IMR-90 (cell line): ENCODE results near the gene POLR3A. TPM values are rescaled to one million over a fixed set of nuclear protein-coding genes. Genes with fewer than 3 reads are reported as not detected.

ENCODE experiments used
- ATAC-seq: fragments of 200-7000 bp; cut with Tn5 transposase; 2 replicates; pipeline ENCODE4 v1.9.1; 2020; ENCODE audit warnings: low read depth, mild to moderate bottlenecking, moderate library complexity
- BruUV-seq: library from RNA; stranded (reverse); fragments of 400-500 nt; replicated peaks from 2 replicates; lab custom pipeline; 2021; lab: Mats Ljungman, UMichigan
- CTCF ChIA-PET: fragments of 300-600 bp; formaldehyde crosslinking; extraction: SDS; loops from one replicate; lab custom pipeline; 2021; ENCODE audit warnings: antibody characterized with exemption; lab: Yijun Ruan, JAX
- POLR2A ChIA-PET: fragments of 300-600 bp; sonication (Branson Sonifier 250); formaldehyde crosslinking; loops from one replicate; lab custom pipeline; 2022; ENCODE audit warnings: antibody characterized with exemption; ENCODE audit not compliant: unreplicated experiment; lab: Charles Lee
- DNase-seq: peaks from one replicate; pipeline ENCODE4 v3.0.0; 2013
- H2AFZ ChIP-seq: replicated peaks from 2 replicates; pipeline ENCODE3; 2013; ENCODE audit warnings: low read length, mild to moderate bottlenecking; ENCODE audit not compliant: poor library complexity
- H2AK5ac ChIP-seq: 2 replicates; pipeline ENCODE4 v1.6.1; 2013; ENCODE audit warnings: low read depth, low read length, inconsistent platforms
- H2AK9ac ChIP-seq: replicated peaks from 2 replicates; pipeline ENCODE3; 2013; ENCODE audit warnings: mild to moderate bottlenecking, low read depth, low read length, moderate library complexity; ENCODE audit not compliant: poor library complexity
- H2BK120ac ChIP-seq: 2 replicates; pipeline ENCODE4 v1.6.1; 2013; ENCODE audit warnings: low read depth, low read length, inconsistent platforms
- H2BK15ac ChIP-seq: 3 replicates; pipeline ENCODE4 v1.6.1; 2013; ENCODE audit warnings: low read depth, low read length, inconsistent platforms
- H2BK20ac ChIP-seq: 2 replicates; pipeline ENCODE4 v1.6.1; 2013; ENCODE audit warnings: low read depth, mild to moderate bottlenecking, inconsistent platforms, low read length, moderate library complexity
- H2BK5ac ChIP-seq: 2 replicates; pipeline ENCODE4 v1.6.1; 2013; ENCODE audit warnings: mild to moderate bottlenecking, low read depth, low read length, inconsistent platforms; ENCODE audit not compliant: poor library complexity, severe bottlenecking
- H3K14ac ChIP-seq: replicated peaks from 2 replicates; pipeline ENCODE4 v1.6.1; 2013; ENCODE audit warnings: low read depth, low read length, inconsistent platforms
- H3K18ac ChIP-seq: 2 replicates; pipeline ENCODE4 v1.6.1; 2013; ENCODE audit warnings: low read depth, low read length, control low read depth
- H3K23ac ChIP-seq: 2 replicates; pipeline ENCODE4 v1.6.1; 2013; ENCODE audit warnings: low read depth, low read length, inconsistent platforms
- H3K27ac ChIP-seq: 2 replicates; pipeline ENCODE4 v1.5.1; 2013; ENCODE audit warnings: mild to moderate bottlenecking, control low read depth, low read length; ENCODE audit not compliant: insufficient read depth
- H3K27me3 ChIP-seq: 2 replicates; pipeline ENCODE4 v1.6.1; 2013; ENCODE audit warnings: low read length; ENCODE audit not compliant: control insufficient read depth, insufficient read depth
- H3K36me3 ChIP-seq: 2 replicates; pipeline ENCODE4 v1.6.1; 2013; ENCODE audit warnings: low read length, mixed read lengths; ENCODE audit not compliant: control insufficient read depth, insufficient read depth
- H3K4ac ChIP-seq: 2 replicates; pipeline ENCODE4 v1.6.1; 2013; ENCODE audit warnings: low read depth, low read length, inconsistent platforms
- H3K4me1 ChIP-seq: 2 replicates; pipeline ENCODE4 v1.6.1; 2013; ENCODE audit warnings: low read length, mixed read lengths; ENCODE audit not compliant: control insufficient read depth, insufficient read depth
- H3K4me2 ChIP-seq: 2 replicates; pipeline ENCODE4 v1.6.1; 2013; ENCODE audit warnings: low read depth, mild to moderate bottlenecking, control low read depth, low read length, moderate library complexity
- H3K4me3 ChIP-seq: 2 replicates; pipeline ENCODE4 v1.5.1; 2013; ENCODE audit warnings: low read depth, mild to moderate bottlenecking, control low read depth, low read length, moderate library complexity; ENCODE audit not compliant: insufficient read depth
- H3K56ac ChIP-seq: 2 replicates; pipeline ENCODE4 v1.6.1; 2013; ENCODE audit warnings: low read length, inconsistent platforms; ENCODE audit not compliant: insufficient read depth; ENCODE audit errors: extremely low read depth
- H3K79me1 ChIP-seq, 2 experiments: 2 replicates each; pipeline ENCODE4 v1.6.1; 2013; ENCODE audit warnings: low read length in 2 of 2, inconsistent platforms in 1 of 2, low read depth in 1 of 2
- H3K9ac ChIP-seq: 2 replicates; pipeline ENCODE4 v1.6.1; 2013; ENCODE audit warnings: low read depth, low read length, control low read depth
- H3K9me1 ChIP-seq: 2 replicates; pipeline ENCODE4 v1.6.1; 2013; ENCODE audit warnings: low read length, inconsistent platforms; ENCODE audit not compliant: insufficient read depth
- H3K9me3 ChIP-seq: 2 replicates; pipeline ENCODE4 v1.6.1; 2013; ENCODE audit warnings: low read length; ENCODE audit not compliant: control insufficient read depth, insufficient read depth
- H4K20me1 ChIP-seq: 2 replicates; pipeline ENCODE4 v1.6.1; 2013; ENCODE audit warnings: low read length, inconsistent platforms; ENCODE audit not compliant: insufficient read depth
- H4K5ac ChIP-seq: 2 replicates; pipeline ENCODE4 v1.6.1; 2013; ENCODE audit warnings: mild to moderate bottlenecking, low read depth, low read length, control low read depth
- H4K8ac ChIP-seq, 2 experiments: 2 replicates each; pipeline ENCODE4 v1.6.1; 2013; ENCODE audit warnings: low read depth in 2 of 2, low read length in 2 of 2, control low read depth in 1 of 2, inconsistent platforms in 1 of 2
- H4K91ac ChIP-seq: 2 replicates; pipeline ENCODE4 v1.6.1; 2013; ENCODE audit warnings: low read depth, low read length, inconsistent platforms; ENCODE audit not compliant: insufficient read depth
- BHLHE40 ChIP-seq: fragments of 150-350 bp; IDR thresholded peaks from 2 replicates; pipeline ENCODE4 v1.6.1; 2016; ENCODE audit warnings: mild to moderate bottlenecking, low read depth, low read length
- CEBPB ChIP-seq: IDR thresholded peaks from 2 replicates; pipeline ENCODE4 v1.6.1; 2012; ENCODE audit warnings: low read depth, low read length, improper control_type of control experiment
- CHD1 ChIP-seq: IDR thresholded peaks from 2 replicates; pipeline ENCODE4 v1.6.1; 2012; ENCODE audit warnings: low read depth, low read length, improper control_type of control experiment
- CTCF ChIP-seq: conservative IDR thresholded peaks from 2 replicates; pipeline ENCODE4 v1.5.1; 2012; ENCODE audit warnings: mild to moderate bottlenecking, low read depth, low read length, improper control_type of control experiment
- ELK1 ChIP-seq: fragments of 150-350 bp; IDR thresholded peaks from 2 replicates; pipeline ENCODE4 v1.6.1; 2016; ENCODE audit warnings: low read depth, mild to moderate bottlenecking, low read length, moderate library complexity, borderline replicate concordance
- FOS ChIP-seq: fragments of 150-350 bp; IDR thresholded peaks from 2 replicates; pipeline ENCODE4 v1.6.1; 2016; ENCODE audit warnings: low read depth, low read length
- MAFK ChIP-seq: IDR thresholded peaks from 2 replicates; pipeline ENCODE4 v1.6.1; 2012; ENCODE audit warnings: low read depth, low read length, improper control_type of control experiment
- MAZ ChIP-seq: IDR thresholded peaks from 2 replicates; pipeline ENCODE4 v1.6.1; 2012; ENCODE audit warnings: low read depth, mild to moderate bottlenecking, low read length, improper control_type of control experiment, moderate library complexity, borderline replicate concordance
- MXI1 ChIP-seq: IDR thresholded peaks from 2 replicates; pipeline ENCODE4 v1.6.1; 2012; ENCODE audit warnings: low read depth, mild to moderate bottlenecking, low read length, moderate library complexity, borderline replicate concordance
- NFE2L2 ChIP-seq: fragments of 150-350 bp; IDR thresholded peaks from 2 replicates; pipeline ENCODE4 v1.6.1; 2016; ENCODE audit warnings: low read depth, mild to moderate bottlenecking, low read length
- POLR2A ChIP-seq: IDR thresholded peaks from 2 replicates; pipeline ENCODE4 v1.6.1; 2012; ENCODE audit warnings: mild to moderate bottlenecking, low read depth, low read length
- RAD21 ChIP-seq: IDR thresholded peaks from 2 replicates; pipeline ENCODE4 v1.6.1; 2012; ENCODE audit warnings: low read length, improper control_type of control experiment
- RCOR1 ChIP-seq: IDR thresholded peaks from 2 replicates; pipeline ENCODE4 v1.6.1; 2012; ENCODE audit warnings: mild to moderate bottlenecking, low read length, improper control_type of control experiment; ENCODE audit not compliant: insufficient replicate concordance
- RFX5 ChIP-seq: IDR thresholded peaks from 2 replicates; pipeline ENCODE4 v1.8.0; 2012; ENCODE audit warnings: low read depth, mild to moderate bottlenecking, low read length, moderate library complexity
- SMC3 ChIP-seq: fragments of 150-350 bp; IDR thresholded peaks from 2 replicates; pipeline ENCODE4 v1.6.1; 2016; ENCODE audit warnings: low read depth, mild to moderate bottlenecking, antibody characterized with exemption, low read length, moderate library complexity
- USF2 ChIP-seq: fragments of 150-350 bp; IDR thresholded peaks from 2 replicates; pipeline ENCODE4 v1.6.1; 2017; ENCODE audit warnings: mild to moderate bottlenecking, antibody characterized with exemption, low read length, low read depth
- WGBS, 2 experiments: methylation state at CpG; one replicate each; pipeline versions ENCODE4 v1.1.5 to v1.1.7; 2013; ENCODE audit warnings: missing lambda C conversion rate in 2 of 2; ENCODE audit not compliant: insufficient read length in 1 of 2; ENCODE audit errors: extremely low coverage in 2 of 2; 5-methylcytosine and 5-hydroxymethylcytosine counted together
- dilution Hi-C: fragments of 300-500 bp; cut with HindIII; formaldehyde crosslinking; loops from one replicate; pipeline ENCODE4 v1.14.3; 2018; ENCODE audit warnings: low sequenced_read_pairs; ENCODE audit not compliant: unreplicated experiment
- in situ Hi-C: fragments of 300-500 bp; cut with MboI; formaldehyde crosslinking; loops from 3 replicates; pipeline ENCODE4 v1.14.3; 2019; ENCODE audit warnings: low sequenced_read_pairs, inconsistent platforms, mixed read lengths
- intact Hi-C: fragments of 100-400 bp; cut with micrococcal nuclease; formaldehyde crosslinking; loops from 2 replicates; pipeline ENCODE4 v1.10.0; 2022
- polyA plus RNA-seq, 3 experiments: library from polyadenylated mRNA; depleted of rRNA; stranded (reverse); fragments of >200 nt; gene quantifications; 2 replicates each; pipeline ENCODE4 v1.2.3, GENCODE V29; 2012; ENCODE audit warnings: low replicate concordance in 1 of 3
- total RNA-seq: library from RNA; depleted of rRNA; stranded (reverse); fragments of >200 nt; gene quantifications from 2 replicates; pipeline ENCODE4 v1.2.3, GENCODE V29; 2012

POLR3A gene
- total and polyA plus RNA-seq, 2 of the 4 experiments (the other 2 are of a cell fraction), result 11.9 to 24.4 TPM

GRCh38 chr10:78078539-78079330 lies 49.4 kb upstream of the POLR3A start:
- Histone ChIP-seq H3K79me1 (no peaks in the 10 kb centered on the region), H3K4me2 (no peak overlapping the region), H2BK15ac (no peak overlapping the region), H2AFZ (no peak overlapping the region), H4K20me1 (no peaks in the 10 kb centered on the region), H2BK120ac (no peak overlapping the region), H3K9ac (no peak overlapping the region), H3K27me3 (peaks cover 38% of the 10 kb centered on the region), H2AK5ac (no peak overlapping the region), H3K4ac (no peak overlapping the region), H4K91ac (no peak overlapping the region), H3K4me3 (no peak overlapping the region), H3K4me1 (no peaks in the 10 kb centered on the region), H3K9me1 (no peaks in the 10 kb centered on the region), H3K9me3 (peaks cover 3% of the 10 kb centered on the region; the same call in 1 of the 2 replicates), H3K23ac (no peak overlapping the region), H3K36me3 (no peaks in the 10 kb centered on the region), H3K27ac (no peak overlapping the region), H4K5ac (no peak overlapping the region), H2BK5ac (no peak overlapping the region), H3K56ac (no peak overlapping the region), H3K18ac (no peak overlapping the region), H3K14ac (no peak overlapping the region), H2AK9ac (no peak overlapping the region), H4K8ac (no peak overlapping the region), H2BK20ac (no peak overlapping the region)
- WGBS, 2 experiments, result no CpG with 5 or more reads among the region's 4 CpGs
- ATAC-seq (no peak), DNase-seq (no peak)
- in situ Hi-C loops (no loop called here), intact Hi-C loops (no loop called here), dilution Hi-C loops (no loop called here)
- CTCF ChIA-PET, result no interaction called here
- POLR2A ChIA-PET, result no interaction called here
- TF ChIP-seq BHLHE40 (no peak), RFX5 (no peak), SMC3 (no peak), POLR2A (no peak), NFE2L2 (no peak), MXI1 (no peak), MAFK (no peak), FOS (no peak), RCOR1 (no peak), CTCF (no peak), ELK1 (no peak), CEBPB (no peak), USF2 (no peak), RAD21 (no peak), CHD1 (no peak), MAZ (no peak)
- no TSS peak for BruUV-seq
